T-cell (primary cell): ENCODE results near the gene HELZ2. TPM values are rescaled to one million over a fixed set of nuclear protein-coding genes. Genes with fewer than 3 reads are reported as not detected.

Experiments
- ATAC-seq, 4 experiments: fragments of 200-7000 bp in 3 of 4; fragments of 150-1000 bp in 1 of 4; cut with Tn5 transposase; replicated peaks in 1 of 4; 1 replicate in 3 of 4; 2 replicates in 1 of 4; pipeline ENCODE4 v1.10.0; 2021; ENCODE audit warnings: moderate library complexity in 3 of 4, mild to moderate bottlenecking in 2 of 4, moderate number of reproducible peaks in 1 of 4
- CTCF ChIA-PET, 2 donors: fragments of 300-600 bp; sonication (Branson Sonifier 250); formaldehyde crosslinking; loops; one replicate each; lab custom pipeline; 2022; ENCODE audit warnings: antibody characterized with exemption in 2 of 2; lab: Charles Lee
- POLR2A ChIA-PET, 2 donors: fragments of 300-600 bp; sonication (Branson Sonifier 250); formaldehyde crosslinking; loops; one replicate each; lab custom pipeline; 2022; ENCODE audit warnings: antibody characterized with exemption in 2 of 2; lab: Charles Lee
- DNase-seq, 35 experiments: peaks; one replicate each; pipeline versions ENCODE4 v3.0.0 to v3.0.0-alpha.2; 2013 to 2023
- H3K27ac ChIP-seq: one replicate; pipeline ENCODE4 v1.5.1; 2013; ENCODE audit warnings: low read length
- H3K27me3 ChIP-seq, 2 experiments: replicated peaks in 1 of 2; 1 replicate in 1 of 2; 2 replicates in 1 of 2; pipeline versions ENCODE4 v1.6.1 to v1.7.0; 2013; ENCODE audit warnings: low read length in 1 of 2, mixed read lengths in 1 of 2; ENCODE audit not compliant: control insufficient read depth in 2 of 2, insufficient read depth in 2 of 2; ENCODE audit errors: extremely low read depth in 1 of 2
- H3K36me3 ChIP-seq, 2 donors: 1 replicate in 1 of 2; 2 replicates in 1 of 2; pipeline versions ENCODE4 v1.6.1 to v1.7.0; 2013; ENCODE audit warnings: low read length in 1 of 2; ENCODE audit not compliant: control insufficient read depth in 2 of 2, insufficient read depth in 1 of 2; ENCODE audit errors: extremely low read depth in 1 of 2
- H3K4me1 ChIP-seq, 2 experiments: 1 replicate in 1 of 2; 2 replicates in 1 of 2; pipeline versions ENCODE4 v1.6.1 to v1.7.0; 2013; ENCODE audit warnings: low read length in 2 of 2, mixed read lengths in 1 of 2; ENCODE audit not compliant: insufficient read depth in 2 of 2, control insufficient read depth in 1 of 2; ENCODE audit errors: extremely low read depth in 1 of 2
- H3K4me3 ChIP-seq, 2 donors: 1 replicate in 1 of 2; 2 replicates in 1 of 2; pipeline versions ENCODE4 v1.5.1 to v1.7.0; 2013; ENCODE audit warnings: mild to moderate bottlenecking in 2 of 2, low read length in 1 of 2, moderate library complexity in 1 of 2; ENCODE audit not compliant: control insufficient read depth in 1 of 2; ENCODE audit errors: extremely low read depth in 1 of 2
- H3K9me3 ChIP-seq: 2 replicates; pipeline ENCODE4 v1.7.0; 2013
- H3K27ac Mint-ChIP-seq, 2 donors: one replicate each; pipeline ENCODE4 v1.8.0; 2020 to 2021; ENCODE audit warnings: mild to moderate bottlenecking in 2 of 2, mixed read lengths in 2 of 2
- H3K27me3 Mint-ChIP-seq, 2 donors: one replicate each; pipeline ENCODE4 v1.8.0; 2021 to 2022; ENCODE audit warnings: mixed read lengths in 2 of 2
- H3K36me3 Mint-ChIP-seq: one replicate; pipeline ENCODE4 v1.8.0; 2021; ENCODE audit warnings: mixed read lengths
- H3K4me1 Mint-ChIP-seq, 3 donors: one replicate each; pipeline ENCODE4 v1.8.0; 2020 to 2022; ENCODE audit warnings: mixed read lengths in 3 of 3, mild to moderate bottlenecking in 1 of 3
- H3K4me3 Mint-ChIP-seq, 3 donors: one replicate each; pipeline ENCODE4 v1.8.0; 2020 to 2022; ENCODE audit warnings: mild to moderate bottlenecking in 3 of 3, mixed read lengths in 3 of 3, moderate library complexity in 3 of 3
- H3K9me3 Mint-ChIP-seq, 3 donors: one replicate each; pipeline ENCODE4 v1.8.0; 2020 to 2022; ENCODE audit warnings: mixed read lengths in 3 of 3
- WGBS: methylation state at CpG from one replicate; pipeline ENCODE4 v1.1.5; 2013; ENCODE audit warnings: missing lambda C conversion rate; ENCODE audit not compliant: insufficient coverage; 5-methylcytosine and 5-hydroxymethylcytosine counted together
- total RNA-seq, 35 experiments: library from RNA in 6 of 35; stranded (reverse) in 6 of 35; fragments of 120-200 nt in 1 of 35; gene quantifications; one replicate each; pipeline versions ENCODE4 v1.2.1 to v1.2.4 and lab custom pipeline; 2013 to 2026

Gene HELZ2
- total RNA-seq, 5 donors from 2014 or later (not counting 1 experiment from before 2014, with no cell fraction given), result 31.6 to 73.0 (median 43.5) TPM

- ATAC-seq (no peak), DNase-seq (no peak)
- WGBS, result 89% methylated on average over 12 of the region's 18 CpGs
- peaks cover 14 to 34% (median 18%) of the 10 kb centered on the region in 3 donors for H3K4me1 Mint-ChIP-seq
- no peaks in the 10 kb centered on the region for H3K9me3 Mint-ChIP-seq
- Histone ChIP-seq H3K36me3 (no peaks in the 10 kb centered on the region), H3K9me3 (no peaks in the 10 kb centered on the region), H3K4me3 (no peak overlapping the region), H3K4me1 (peaks cover 22 to 42% of the 10 kb centered on the region in 2 experiments), H3K27ac (no peak overlapping the region), H3K27me3 (peaks cover 0 to 46% of the 10 kb centered on the region in 2 experiments)
- ChIA-PET CTCF (no interaction called here), POLR2A (no interaction called here)
- H3K27me3 Mint-ChIP-seq, result peaks cover 0 to 10% of the 10 kb centered on the region in 2 donors
- no peaks in the 10 kb centered on the region for H3K36me3 Mint-ChIP-seq
- no peak overlapping the region for H3K4me3 Mint-ChIP-seq
- no peak overlapping the region for H3K27ac Mint-ChIP-seq
Measured at GRCh38 chr20:63549679-63550282, 24.3 kb downstream of the HELZ2 start.

GRCh38 chr20:63549019-63549418 is 25.0 kb downstream of the HELZ2 start:
- no peaks in the 10 kb centered on the region for H3K9me3 ChIP-seq
- no peak overlapping the region for H3K4me3 ChIP-seq
- Mint-ChIP-seq H3K4me1 (peaks cover 14 to 27% (median 19%) of the 10 kb centered on the region in 3 donors), H3K9me3 (no peaks in the 10 kb centered on the region), H3K27me3 (peaks cover 0 to 10% of the 10 kb centered on the region in 2 donors), H3K27ac (no peak overlapping the region), H3K4me3 (no peak overlapping the region), H3K36me3 (no peaks in the 10 kb centered on the region)
- peaks cover 0 to 46% of the 10 kb centered on the region in 2 experiments for H3K27me3 ChIP-seq
- DNase-seq (no peak), ATAC-seq (no peak)
- no peak overlapping the region for H3K27ac ChIP-seq
- ChIA-PET POLR2A (no interaction called here), CTCF (no interaction called here)
- whole genome bisulfite sequencing, result 25% methylated on average over 4 of the region's 25 CpGs
- H3K4me1 ChIP-seq, result peaks cover 22 to 35% of the 10 kb centered on the region in 2 experiments
- no peaks in the 10 kb centered on the region for H3K36me3 ChIP-seq

- Mint-ChIP-seq H3K9me3 (no peaks in the 10 kb centered on the region), H3K4me1 (peaks cover 14 to 27% (median 23%) of the 10 kb centered on the region in 3 donors), H3K4me3 (no peak overlapping the region), H3K27me3 (peaks cover 0 to 10% of the 10 kb centered on the region in 2 donors), H3K27ac (no peak overlapping the region), H3K36me3 (no peaks in the 10 kb centered on the region)
- DNase-seq (no peak), ATAC-seq (no peak)
- CTCF ChIA-PET, result no interaction called here
- Histone ChIP-seq H3K9me3 (no peaks in the 10 kb centered on the region), H3K36me3 (no peaks in the 10 kb centered on the region), H3K4me3 (no peak overlapping the region), H3K27ac (no peak overlapping the region), H3K4me1 (peaks cover 22 to 30% of the 10 kb centered on the region in 2 experiments), H3K27me3 (peaks cover 0 to 46% of the 10 kb centered on the region in 2 experiments)
- POLR2A ChIA-PET, result no interaction called here
- WGBS, result 75% methylated on average over 9 of the region's 11 CpGs
Measured at GRCh38 chr20:63548542-63548941, 25.5 kb downstream of the HELZ2 start.

- peaks cover 0 to 46% of the 10 kb centered on the region in 2 experiments for H3K27me3 ChIP-seq
- no peak within 1 kb of the TSS for H3K4me3 ChIP-seq
- H3K36me3 ChIP-seq, result no peaks in the 10 kb centered on the region
- ChIA-PET POLR2A (no interaction called here), CTCF (interaction anchor here in 1 of 2 donors (0.6 kb wide), 1 partner anchor 320 kb away, joined by 3 read pairs; no protein-coding TSS in a partner anchor)
- H3K9me3 ChIP-seq, result no peaks in the 10 kb centered on the region
- peak within 1 kb of the TSS in 1 of 2 donors; percentile 27 for H3K27ac Mint-ChIP-seq
- H3K9me3 Mint-ChIP-seq, result no peaks in the 10 kb centered on the region
- H3K4me1 ChIP-seq, result peaks cover 20 to 24% of the 10 kb centered on the region in 2 experiments
- no peak within 1 kb of the TSS for H3K4me3 Mint-ChIP-seq
- no peaks in the 10 kb centered on the region for H3K36me3 Mint-ChIP-seq
- no peak within 1 kb of the TSS for H3K27ac ChIP-seq
- 60% methylated on average over 27 of the region's 35 CpGs for WGBS
- peaks cover 11 to 24% (median 21%) of the 10 kb centered on the region in 3 donors for H3K4me1 Mint-ChIP-seq
- DNase-seq (no peak), ATAC-seq (no peak)
- H3K27me3 Mint-ChIP-seq, result peaks cover 0 to 10% of the 10 kb centered on the region in 2 donors
Measured at GRCh38 chr20:63547725-63548480, 26.1 kb downstream of the HELZ2 start, which contains the start of gene SRMS. SRMS (minus strand) TSS chr20:63547749; CDS start chr20:63547463, 286 bp downstream.

GRCh38 chr20:63546956-63547724 is 26.9 kb downstream of the HELZ2 start:
- no peaks in the 10 kb centered on the region for H3K9me3 Mint-ChIP-seq
- H3K4me3 Mint-ChIP-seq, result no peak overlapping the region
- peak overlapping the region in 1 of 2 donors; percentile 27 for H3K27ac Mint-ChIP-seq
- Histone ChIP-seq H3K4me3 (no peak overlapping the region), H3K27ac (no peak overlapping the region), H3K36me3 (no peaks in the 10 kb centered on the region), H3K9me3 (no peaks in the 10 kb centered on the region), H3K27me3 (peaks cover 0 to 46% of the 10 kb centered on the region in 2 experiments), H3K4me1 (peaks cover 15 to 20% of the 10 kb centered on the region in 2 experiments)
- ChIA-PET CTCF (interaction anchor here (0.6 to 0.7 kb wide), 2 partner anchors 321 to 364 kb away, joined by 3 read pairs; no protein-coding TSS in a partner anchor), POLR2A (no interaction called here)
- H3K36me3 Mint-ChIP-seq, result no peaks in the 10 kb centered on the region
- ATAC-seq (no peak), DNase-seq (no peak)
- peaks cover 4 to 18% (median 13%) of the 10 kb centered on the region in 3 donors for H3K4me1 Mint-ChIP-seq
- peaks cover 0 to 10% of the 10 kb centered on the region in 2 donors for H3K27me3 Mint-ChIP-seq
- whole genome bisulfite sequencing, result 67% methylated on average over 58 of the region's 58 CpGs
